ENCODE data around the gene KIAA0753.

The KIAA0753 gene

DNA sequence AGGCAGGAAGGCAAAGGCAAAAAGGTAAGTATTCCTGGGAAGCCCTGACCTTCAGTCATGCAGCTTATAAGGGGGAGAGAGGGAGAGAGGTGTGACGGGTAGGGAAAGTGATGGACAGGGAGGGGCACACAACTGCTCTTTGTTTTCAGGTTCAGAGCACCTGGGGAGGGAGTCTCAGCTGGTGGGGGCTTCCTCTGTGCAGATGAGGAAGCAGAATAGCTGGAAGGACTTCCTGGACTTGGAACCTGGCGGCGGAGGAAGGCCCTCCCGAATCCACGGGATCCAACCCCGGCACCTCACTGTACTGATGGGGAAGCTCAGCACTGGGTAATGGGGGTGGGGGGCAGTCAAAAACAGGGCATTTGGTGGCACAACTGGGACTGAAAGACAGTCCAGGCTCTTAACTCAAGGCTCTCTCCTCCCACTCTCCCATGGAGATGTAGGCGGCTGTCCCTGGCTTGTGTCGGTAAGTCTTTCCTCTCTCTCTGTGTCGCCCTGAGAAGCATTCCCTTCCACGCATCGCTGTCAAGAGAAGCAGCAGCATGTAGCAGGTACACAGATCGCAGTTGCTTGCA lies 72.2 kb downstream of the KIAA0753 start:
- TF ChIP-seq FOXM1 (IDR thresholded peaks at IDR 0.05; ENCODE audit: borderline replicate concordance) (no peak), SP1 (IDR thresholded peaks at IDR 0.05) (no peak)
- no peak for DNase-seq (ENCODE audit: extremely low spot score)
- POLR2A ChIA-PET = no interaction called here
- CTCF ChIA-PET = no interaction called here

DNA sequence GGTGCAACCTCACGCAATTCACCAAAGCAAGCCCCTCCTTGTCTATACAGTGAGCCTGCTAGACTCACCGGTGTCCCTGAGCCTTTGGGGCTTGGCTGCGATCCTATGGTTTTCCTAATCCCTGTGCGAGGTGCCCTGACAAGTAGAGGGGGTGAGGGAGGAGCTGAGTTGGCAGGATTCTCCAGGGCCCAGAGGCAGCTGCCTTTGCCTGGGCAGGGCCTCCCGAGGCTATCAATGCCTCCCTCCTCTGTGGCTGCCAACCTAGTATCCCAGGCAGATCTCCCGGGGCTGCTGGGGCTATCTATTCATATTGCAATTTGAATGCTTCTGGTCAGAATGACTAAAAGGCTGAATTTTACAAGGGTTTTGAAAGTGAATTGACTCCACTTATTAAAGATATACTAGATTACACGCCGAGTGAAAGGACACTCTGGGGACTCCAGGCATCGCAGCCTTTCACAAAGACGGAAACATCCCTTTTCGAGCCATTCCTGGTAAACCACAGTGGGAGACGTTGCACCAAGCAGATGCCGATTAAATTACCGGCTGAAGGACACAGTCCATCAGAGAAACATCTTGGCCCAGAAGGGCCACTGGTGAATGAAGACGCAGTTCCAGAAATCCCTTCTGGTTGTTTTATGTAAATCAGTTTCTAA lies 72.9 kb downstream of the KIAA0753 start:
- ChIA-PET POLR2A (no interaction called here), CTCF (no interaction called here)
- no peak for TF ChIP-seq TARDBP (IDR thresholded peaks at IDR 0.05)
- no peak for TF ChIP-seq BHLHE40 (IDR thresholded peaks at IDR 0.05; ENCODE audit: borderline replicate concordance)
- TF ChIP-seq NFRKB (IDR thresholded peaks at IDR 0.05) = no peak
- TF ChIP-seq FOXA1 (IDR thresholded peaks at IDR 0.05) = no peak
- TF ChIP-seq L3MBTL2 (conservative IDR thresholded peaks at IDR 0.05) = no peak
- TF ChIP-seq, protein P1, sequence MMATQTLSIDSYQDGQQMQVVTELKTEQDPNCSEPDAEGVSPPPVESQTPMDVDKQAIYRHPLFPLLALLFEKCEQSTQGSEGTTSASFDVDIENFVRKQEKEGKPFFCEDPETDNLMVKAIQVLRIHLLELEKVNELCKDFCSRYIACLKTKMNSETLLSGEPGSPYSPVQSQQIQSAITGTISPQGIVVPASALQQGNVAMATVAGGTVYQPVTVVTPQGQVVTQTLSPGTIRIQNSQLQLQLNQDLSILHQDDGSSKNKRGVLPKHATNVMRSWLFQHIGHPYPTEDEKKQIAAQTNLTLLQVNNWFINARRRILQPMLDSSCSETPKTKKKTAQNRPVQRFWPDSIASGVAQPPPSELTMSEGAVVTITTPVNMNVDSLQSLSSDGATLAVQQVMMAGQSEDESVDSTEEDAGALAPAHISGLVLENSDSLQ (IDR thresholded peaks at IDR 0.05) = no peak
- TF ChIP-seq CTBP1 (IDR thresholded peaks at IDR 0.05; ENCODE audit: borderline replicate concordance) = no peak
- no peak for TF ChIP-seq HDGF (IDR thresholded peaks at IDR 0.05; ENCODE audit: borderline replicate concordance)
- TF ChIP-seq FOXK2 (IDR thresholded peaks at IDR 0.05) = no peak
- no peak for TF ChIP-seq ARNT (IDR thresholded peaks at IDR 0.05)
- no peak for TF ChIP-seq FOXM1 (IDR thresholded peaks at IDR 0.05; ENCODE audit: borderline replicate concordance)
- no peak for TF ChIP-seq ZNF384 (IDR thresholded peaks at IDR 0.05)
- no peak for TF ChIP-seq LEF1 (IDR thresholded peaks at IDR 0.05; ENCODE audit: borderline replicate concordance)
- no peak for TF ChIP-seq SUZ12 (IDR thresholded peaks at IDR 0.05)
- TF ChIP-seq ELF4 (IDR thresholded peaks at IDR 0.05) = no peak
- TF ChIP-seq SP1 (IDR thresholded peaks at IDR 0.05) = no peak
- DNase-seq (ENCODE audit: extremely low spot score) = no peak

DNA sequence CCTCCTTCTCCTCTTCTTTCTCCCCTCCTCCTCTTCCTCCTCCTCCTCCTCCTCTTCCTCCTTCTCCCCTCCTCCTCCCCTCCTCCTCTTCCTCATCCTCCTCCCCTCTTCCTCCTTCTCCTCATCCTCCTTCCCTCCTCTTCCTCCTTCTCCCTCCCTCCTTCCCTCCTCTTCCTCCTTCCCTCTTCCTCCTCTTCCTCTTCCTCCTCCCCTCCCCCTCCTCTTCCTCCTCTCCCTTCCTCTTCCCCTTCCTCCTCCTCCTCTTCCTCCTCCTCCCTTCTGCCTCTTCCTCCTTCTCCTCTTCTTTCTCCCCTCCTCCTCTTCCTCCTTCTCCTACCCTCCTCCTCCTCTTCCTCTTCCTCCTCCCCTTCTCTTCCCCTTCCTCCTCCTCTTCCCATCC lies 79.1 kb downstream of the KIAA0753 start:
- TF ChIP-seq LEF1 (IDR thresholded peaks at IDR 0.05; ENCODE audit: borderline replicate concordance) (no peak), SP1 (IDR thresholded peaks at IDR 0.05) (no peak), SUZ12 (IDR thresholded peaks at IDR 0.05) (no peak), ARNT (IDR thresholded peaks at IDR 0.05) (no peak), FOXK2 (IDR thresholded peaks at IDR 0.05) (no peak), NFRKB (IDR thresholded peaks at IDR 0.05) (no peak), TARDBP (IDR thresholded peaks at IDR 0.05) (no peak), ZNF384 (IDR thresholded peaks at IDR 0.05) (no peak), CTBP1 (IDR thresholded peaks at IDR 0.05; ENCODE audit: borderline replicate concordance) (no peak), HDGF (IDR thresholded peaks at IDR 0.05; ENCODE audit: borderline replicate concordance) (no peak), ELF4 (IDR thresholded peaks at IDR 0.05) (no peak), BHLHE40 (IDR thresholded peaks at IDR 0.05; ENCODE audit: borderline replicate concordance) (no peak)
- no peak for DNase-seq (ENCODE audit: extremely low spot score)
- CTCF ChIA-PET = no interaction called here
- POLR2A ChIA-PET = no interaction called here

DNA sequence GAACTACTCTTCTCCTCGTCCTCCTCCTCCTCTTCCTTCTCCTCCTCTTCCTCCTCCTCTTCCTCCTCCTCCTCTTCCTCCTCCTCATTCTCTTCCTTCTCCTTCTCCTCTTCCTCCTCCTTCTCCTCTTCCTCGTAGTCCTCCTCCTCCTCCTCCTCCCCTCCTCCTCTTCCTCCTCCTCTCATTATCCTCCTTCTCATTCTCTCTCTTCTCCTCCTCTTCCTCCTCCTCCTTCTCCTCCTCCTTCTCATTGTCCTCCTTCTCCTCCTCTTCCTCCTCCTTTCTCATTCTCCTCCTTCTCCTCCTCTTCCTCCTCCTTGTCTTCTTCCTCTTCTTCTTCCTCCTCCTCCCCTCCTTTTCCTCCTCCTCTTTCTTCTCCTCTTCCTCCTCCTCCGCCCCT lies 80.0 kb downstream of the KIAA0753 start:
- POLR2A ChIA-PET = no interaction called here
- TF ChIP-seq ELF4 (IDR thresholded peaks at IDR 0.05) (no peak), LEF1 (IDR thresholded peaks at IDR 0.05; ENCODE audit: borderline replicate concordance) (no peak)

DNA sequence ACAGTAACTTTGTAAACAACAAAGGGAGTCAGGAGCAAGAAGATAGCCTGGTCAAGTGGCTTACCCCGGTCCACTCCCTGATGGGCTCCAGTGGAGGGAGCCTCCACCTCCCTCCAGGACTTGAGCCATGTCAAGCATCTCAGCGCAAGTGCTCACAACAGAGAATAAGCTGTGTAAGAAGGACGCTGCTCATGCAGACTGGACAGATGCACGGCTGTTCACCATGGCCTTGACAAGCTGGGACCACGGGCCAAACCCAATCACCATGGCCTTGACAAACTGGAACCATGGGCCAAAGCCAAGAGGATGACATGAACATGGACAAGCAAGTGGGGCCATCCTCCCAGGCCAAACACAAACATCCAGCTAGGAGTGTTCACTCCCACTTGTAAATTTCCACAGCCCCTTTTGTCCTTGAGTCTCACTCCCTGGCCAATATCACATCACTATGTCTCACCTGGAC lies 80.7 kb downstream of the KIAA0753 start:
- DNase-seq (ENCODE audit: extremely low spot score) = no peak
- CTCF ChIA-PET = interaction anchor here (0.6 kb wide), 1 partner anchor 89 kb away, joined by 4 read pairs; no protein-coding TSS in a partner anchor
- TF ChIP-seq ARNT (IDR thresholded peaks at IDR 0.05) (no peak), LEF1 (IDR thresholded peaks at IDR 0.05; ENCODE audit: borderline replicate concordance) (no peak), ZNF384 (IDR thresholded peaks at IDR 0.05) (no peak), CTBP1 (IDR thresholded peaks at IDR 0.05; ENCODE audit: borderline replicate concordance) (no peak), SUZ12 (IDR thresholded peaks at IDR 0.05) (no peak), ELF4 (IDR thresholded peaks at IDR 0.05) (no peak), FOXM1 (IDR thresholded peaks at IDR 0.05; ENCODE audit: borderline replicate concordance) (no peak), HDGF (IDR thresholded peaks at IDR 0.05; ENCODE audit: borderline replicate concordance) (no peak), TARDBP (IDR thresholded peaks at IDR 0.05) (no peak), L3MBTL2 (conservative IDR thresholded peaks at IDR 0.05) (no peak), FOXA1 (IDR thresholded peaks at IDR 0.05) (no peak), NFRKB (IDR thresholded peaks at IDR 0.05) (no peak), SP1 (IDR thresholded peaks at IDR 0.05) (no peak)
- TF ChIP-seq, protein P1 (IDR thresholded peaks at IDR 0.05) = no peak
- POLR2A ChIA-PET = no interaction called here

More for the DNA sequence above, 80.0 kb downstream of the KIAA0753 start:
- DNase-seq (ENCODE audit: extremely low spot score) = no peak
- CTCF ChIA-PET = no interaction called here

DNA sequence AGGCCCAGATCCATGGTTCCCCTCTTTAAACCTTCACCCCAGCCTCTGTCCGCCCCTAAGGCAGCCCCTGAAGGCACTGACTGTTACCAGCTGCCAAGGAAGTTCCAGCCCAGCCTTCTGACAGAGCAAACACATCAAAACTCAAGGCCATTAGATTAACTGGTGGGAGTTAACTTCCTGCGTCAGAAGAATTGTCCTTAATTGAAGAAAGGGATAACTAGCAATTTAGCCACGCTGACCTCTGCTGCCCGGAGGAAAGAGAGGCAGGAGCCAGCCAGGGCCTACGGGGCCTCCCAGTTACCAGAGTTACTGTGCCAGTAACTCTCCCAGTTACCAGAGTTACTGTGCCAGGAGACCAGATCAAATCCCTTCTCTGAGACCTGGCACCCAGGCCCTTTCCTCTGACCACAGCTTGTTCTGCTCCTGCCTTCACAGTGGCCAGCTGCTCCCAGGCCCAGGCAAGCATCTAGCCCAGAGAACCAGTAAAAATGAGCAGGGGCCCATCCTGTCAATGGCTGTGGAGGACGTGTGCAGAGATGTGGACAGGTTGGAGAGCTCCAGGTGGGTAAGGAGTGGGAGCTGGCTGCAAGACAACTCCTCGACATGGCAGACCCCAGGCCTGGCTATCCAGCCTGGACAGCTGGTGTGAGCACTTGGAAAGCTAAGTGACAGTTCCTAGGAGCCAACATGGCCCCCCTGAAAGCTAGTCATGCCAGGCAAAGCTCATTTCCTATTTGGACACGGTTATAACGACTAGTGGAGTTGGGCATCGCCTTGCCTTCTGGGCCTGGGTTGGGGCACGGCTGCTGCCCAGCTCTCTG lies 81.4 kb downstream of the KIAA0753 start:
- POLR2A ChIA-PET = no interaction called here
- no peak for DNase-seq (ENCODE audit: extremely low spot score)
- CTCF ChIA-PET = no interaction called here
- TF ChIP-seq TARDBP (IDR thresholded peaks at IDR 0.05) (no peak), ARNT (IDR thresholded peaks at IDR 0.05) (no peak), HDGF (IDR thresholded peaks at IDR 0.05; ENCODE audit: borderline replicate concordance) (no peak), FOXM1 (IDR thresholded peaks at IDR 0.05; ENCODE audit: borderline replicate concordance) (no peak), FOXK2 (IDR thresholded peaks at IDR 0.05) (no peak), NFRKB (IDR thresholded peaks at IDR 0.05) (no peak), ELF4 (IDR thresholded peaks at IDR 0.05) (no peak), BHLHE40 (IDR thresholded peaks at IDR 0.05; ENCODE audit: borderline replicate concordance) (no peak), SP1 (IDR thresholded peaks at IDR 0.05) (no peak), FOXA1 (IDR thresholded peaks at IDR 0.05) (no peak), L3MBTL2 (conservative IDR thresholded peaks at IDR 0.05) (no peak), SUZ12 (IDR thresholded peaks at IDR 0.05) (no peak), LEF1 (IDR thresholded peaks at IDR 0.05; ENCODE audit: borderline replicate concordance) (no peak), ZNF384 (IDR thresholded peaks at IDR 0.05) (no peak), CTBP1 (IDR thresholded peaks at IDR 0.05; ENCODE audit: borderline replicate concordance) (no peak)
